Measurements from ENCODE around the gene LYL1.

DNA sequence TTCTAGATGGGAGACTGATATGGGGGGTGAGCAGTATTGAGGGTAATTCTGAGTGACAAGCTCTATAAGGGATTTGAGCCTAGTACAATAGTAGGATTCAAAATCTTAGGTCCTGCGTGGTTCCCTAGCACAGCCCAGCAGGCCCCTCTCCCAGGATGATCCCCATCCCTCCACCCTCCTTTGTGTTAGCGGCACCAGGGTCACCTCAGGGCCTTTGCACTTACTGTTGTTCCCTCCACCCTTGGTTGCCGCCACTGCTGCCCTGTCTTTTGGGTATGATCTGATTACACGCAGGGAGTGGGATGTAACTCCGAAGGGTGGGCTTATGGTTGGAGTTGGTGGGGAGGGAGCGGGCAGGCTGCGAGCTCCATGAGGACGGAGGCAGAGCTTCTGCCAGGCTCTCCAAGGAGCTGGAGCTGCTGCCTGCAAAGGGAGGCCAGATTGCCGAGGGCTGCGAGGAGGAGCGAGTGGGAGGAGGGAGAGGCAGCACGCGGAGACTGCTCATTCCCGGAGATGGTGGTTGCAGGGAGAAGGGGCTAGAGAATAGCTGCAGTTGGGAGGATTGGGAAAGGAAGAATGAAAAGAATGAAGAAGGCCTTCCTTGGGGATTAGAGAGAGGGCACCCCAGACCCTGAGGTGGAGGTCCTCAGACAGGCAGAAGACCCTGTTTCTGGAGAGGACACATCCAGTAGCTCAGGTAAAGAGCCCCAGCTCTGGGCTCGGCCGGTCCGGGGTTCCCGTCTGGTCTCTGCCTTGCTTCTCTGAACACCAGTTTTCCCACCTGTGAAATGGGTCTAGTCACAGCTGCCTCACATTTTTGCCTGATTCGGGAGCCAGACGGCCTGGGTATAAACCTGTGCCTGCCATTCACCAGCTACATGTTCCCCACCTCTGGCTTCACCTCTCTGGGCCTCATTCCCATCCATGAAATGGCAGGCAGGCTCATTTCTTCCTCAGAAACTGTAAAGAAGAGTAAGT lies 20.6 kb upstream of the LYL1 start:
- TF ChIP-seq, protein P1, sequence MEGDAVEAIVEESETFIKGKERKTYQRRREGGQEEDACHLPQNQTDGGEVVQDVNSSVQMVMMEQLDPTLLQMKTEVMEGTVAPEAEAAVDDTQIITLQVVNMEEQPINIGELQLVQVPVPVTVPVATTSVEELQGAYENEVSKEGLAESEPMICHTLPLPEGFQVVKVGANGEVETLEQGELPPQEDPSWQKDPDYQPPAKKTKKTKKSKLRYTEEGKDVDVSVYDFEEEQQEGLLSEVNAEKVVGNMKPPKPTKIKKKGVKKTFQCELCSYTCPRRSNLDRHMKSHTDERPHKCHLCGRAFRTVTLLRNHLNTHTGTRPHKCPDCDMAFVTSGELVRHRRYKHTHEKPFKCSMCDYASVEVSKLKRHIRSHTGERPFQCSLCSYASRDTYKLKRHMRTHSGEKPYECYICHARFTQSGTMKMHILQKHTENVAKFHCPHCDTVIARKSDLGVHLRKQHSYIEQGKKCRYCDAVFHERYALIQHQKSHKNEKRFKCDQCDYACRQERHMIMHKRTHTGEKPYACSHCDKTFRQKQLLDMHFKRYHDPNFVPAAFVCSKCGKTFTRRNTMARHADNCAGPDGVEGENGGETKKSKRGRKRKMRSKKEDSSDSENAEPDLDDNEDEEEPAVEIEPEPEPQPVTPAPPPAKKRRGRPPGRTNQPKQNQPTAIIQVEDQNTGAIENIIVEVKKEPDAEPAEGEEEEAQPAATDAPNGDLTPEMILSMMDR (IDR thresholded peaks at IDR 0.05): no peak
- TF ChIP-seq POLR2A (IDR thresholded peaks at IDR 0.05): no peak

Measured in adrenal gland (tissue), 5 donors.